Breast epithelium (tissue), 4 donors: ENCODE measurements around the gene EIF3I. TPM values are rescaled to one million over a fixed set of nuclear protein-coding genes. Genes with fewer than 3 reads are reported as not detected.

ENCODE experiments used
- DNase-seq, 2 donors: peaks; one replicate each; pipeline ENCODE4 v3.0.0-alpha.2; 2019; ENCODE audit warnings: low spot score in 2 of 2
- H3K27ac ChIP-seq, 2 donors: fragments of 200-600 bp; sonication (generic) in 1 of 2; one replicate each; pipeline ENCODE4 v1.5.1; 2016 to 2019; ENCODE audit warnings: mild to moderate bottlenecking in 1 of 2
- H3K27me3 ChIP-seq, 2 donors: fragments of 200-600 bp; sonication (generic) in 1 of 2; one replicate each; pipeline versions ENCODE4 v1.5.1 to v1.6.0; 2017 to 2019; ENCODE audit warnings: control low read depth in 1 of 2, mild to moderate bottlenecking in 1 of 2
- H3K36me3 ChIP-seq: fragments of 200-600 bp; one replicate; pipeline ENCODE4 v1.5.1; 2019
- H3K4me1 ChIP-seq, 2 donors: fragments of 200-600 bp; sonication (generic); one replicate each; pipeline ENCODE4 v1.5.1; 2016 to 2019; ENCODE audit warnings: control low read depth in 1 of 2
- H3K4me3 ChIP-seq, 3 donors: fragments of 200-600 bp; sonication (generic); 1 replicate in 2 of 3; 2 replicates in 1 of 3; pipeline ENCODE4 v1.5.1; 2016 to 2019; ENCODE audit warnings: mild to moderate bottlenecking in 3 of 3, moderate library complexity in 2 of 3
- H3K9me3 ChIP-seq, 2 donors: fragments of 200-600 bp; sonication (generic) in 1 of 2; one replicate each; pipeline ENCODE4 v1.5.1; 2016 to 2019; ENCODE audit warnings: control low read depth in 1 of 2
- CTCF ChIP-seq, 3 donors: fragments of 450-650 bp; IDR thresholded peaks; one replicate each; pipeline ENCODE4 v1.5.1; 2016 to 2017; ENCODE audit warnings: antibody characterized with exemption in 3 of 3, mild to moderate bottlenecking in 3 of 3, moderate library complexity in 3 of 3
- POLR2A ChIP-seq: fragments of 450-650 bp; IDR thresholded peaks from one replicate; pipeline ENCODE4 v1.6.1; 2016; ENCODE audit warnings: antibody characterized with exemption, mild to moderate bottlenecking, moderate library complexity
- POLR2AphosphoS5 ChIP-seq, 3 donors: sonication (generic); formaldehyde crosslinking; IDR thresholded peaks; one replicate each; pipeline ENCODE4 v1.6.1; 2017; ENCODE audit warnings: antibody characterized with exemption in 3 of 3
- intact Hi-C: fragments of 100-400 bp; cut with DNase I; formaldehyde crosslinking; loops from one replicate; pipeline ENCODE4 v1.15.1; 2023; ENCODE audit warnings: low total_unique reads
- total RNA-seq, 3 donors: library from RNA; depleted of rRNA; stranded (reverse); fragments of >200 nt; gene quantifications; one replicate each; pipeline ENCODE4 v1.1.0, GENCODE V29; 2016

EIF3I gene
- total RNA-seq, 3 donors from 2014 or later = 177 to 222 (median 190) TPM

GRCh38 chr1:32179443-32180185, 42.6 kb upstream of the EIF3I start, which contains the start of gene TXLNA:
Gene TXLNA (plus strand): TSS chr1:32179675. CDS start chr1:32180346, 671 bp downstream.
- no peaks in the 10 kb centered on the region for H3K36me3 ChIP-seq
- H3K4me3 ChIP-seq = peak within 1 kb of the TSS; percentile 62 to 76 (median 71)
- H3K4me1 ChIP-seq = peaks cover 0 to 21% of the 10 kb centered on the region in 2 donors
- H3K27ac ChIP-seq = peak within 1 kb of the TSS; percentile 91 to 98
- no peaks in the 10 kb centered on the region for H3K27me3 ChIP-seq
- no peaks in the 10 kb centered on the region for H3K9me3 ChIP-seq
- DNase-seq = peak; percentile 91 to 92
- no peak for TF ChIP-seq POLR2A
- TF ChIP-seq CTCF (IDR thresholded peaks at IDR 0.05) = peak in 2 of 3 donors; percentile 12 to 27
- peak; percentile 60 to 82 (median 73) for TF ChIP-seq POLR2AphosphoS5 (IDR thresholded peaks at IDR 0.05)
- intact Hi-C loops = no loop called here

- intact Hi-C loops = no loop called here
- H3K27me3 ChIP-seq = no peaks in the 10 kb centered on the region
- no peaks in the 10 kb centered on the region for H3K9me3 ChIP-seq
- no peak for DNase-seq
- TF ChIP-seq CTCF (IDR thresholded peaks at IDR 0.05) (no peak), POLR2AphosphoS5 (IDR thresholded peaks at IDR 0.05) (peak in 1 of 3 donors; percentile 4)
- peak overlapping the region; percentile 62 to 76 (median 71) for H3K4me3 ChIP-seq
- H3K4me1 ChIP-seq = peaks cover 0 to 21% of the 10 kb centered on the region in 2 donors
- peak overlapping the region; percentile 91 to 98 for H3K27ac ChIP-seq
- H3K36me3 ChIP-seq = no peaks in the 10 kb centered on the region
These were observed 41.8 kb upstream of the EIF3I start for GRCh38 chr1:32180186-32181060.

DNA sequence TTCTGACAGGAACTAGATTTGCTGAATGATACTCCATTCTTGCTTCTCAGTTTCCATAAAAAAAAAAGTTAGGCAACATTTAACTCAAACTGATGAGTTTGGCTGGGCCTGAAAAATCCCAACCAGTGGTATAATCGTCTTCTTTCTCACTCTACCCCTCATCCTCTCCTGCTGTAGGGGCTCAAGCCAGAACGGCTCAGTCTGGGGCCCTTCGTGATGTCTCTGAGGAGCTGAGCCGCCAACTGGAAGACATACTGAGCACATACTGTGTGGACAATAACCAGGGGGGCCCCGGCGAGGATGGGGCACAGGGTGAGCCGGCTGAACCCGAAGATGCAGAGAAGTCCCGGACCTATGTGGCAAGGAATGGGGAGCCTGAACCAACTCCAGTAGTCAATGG, 41.1 kb upstream of the EIF3I start:
- intact Hi-C loops = no loop called here
- H3K27ac ChIP-seq = peak overlapping the region; percentile 91 to 98
- H3K9me3 ChIP-seq = no peaks in the 10 kb centered on the region
- no peak for TF ChIP-seq CTCF (IDR thresholded peaks at IDR 0.05)
- no peak for TF ChIP-seq POLR2A
- no peak for TF ChIP-seq POLR2AphosphoS5 (IDR thresholded peaks at IDR 0.05)
- peaks cover 0 to 21% of the 10 kb centered on the region in 2 donors for H3K4me1 ChIP-seq
- no peaks in the 10 kb centered on the region for H3K27me3 ChIP-seq
- peak overlapping the region; percentile 62 to 76 (median 71) for H3K4me3 ChIP-seq
- no peaks in the 10 kb centered on the region for H3K36me3 ChIP-seq
- DNase-seq = no peak

GRCh38 chr1:32181563-32181962, 40.6 kb upstream of the EIF3I start:
- H3K4me3 ChIP-seq = peak overlapping the region; percentile 62 to 76 (median 71)
- H3K27me3 ChIP-seq = no peaks in the 10 kb centered on the region
- H3K9me3 ChIP-seq = no peaks in the 10 kb centered on the region
- intact Hi-C loops = no loop called here
- DNase-seq = no peak
- H3K27ac ChIP-seq = peak overlapping the region; percentile 91 to 98
- H3K4me1 ChIP-seq = peaks cover 0 to 21% of the 10 kb centered on the region in 2 donors
- H3K36me3 ChIP-seq = no peaks in the 10 kb centered on the region
- no peak for TF ChIP-seq CTCF (IDR thresholded peaks at IDR 0.05)
- TF ChIP-seq POLR2A = no peak
- no peak for TF ChIP-seq POLR2AphosphoS5 (IDR thresholded peaks at IDR 0.05)
